Stomach (tissue), 4 donors: ENCODE results near the gene KLHDC7B.

ENCODE experiments used
- CTCF ChIP-seq, 7 experiments: fragments of 450-650 bp in 4 of 7; fragments of 200-600 bp in 3 of 7; sonication (generic) in 3 of 7; IDR thresholded peaks; one replicate each; pipeline ENCODE4 v1.5.1; 2016 to 2019; ENCODE audit warnings: antibody characterized with exemption in 7 of 7, control low read depth in 2 of 7, mild to moderate bottlenecking in 1 of 7
- POLR2A ChIP-seq, 4 donors: fragments of 450-650 bp; IDR thresholded peaks; one replicate each; pipeline ENCODE4 v1.6.1; 2016; ENCODE audit warnings: antibody characterized with exemption in 4 of 4, control low read depth in 2 of 4, mild to moderate bottlenecking in 1 of 4, moderate library complexity in 1 of 4

GRCh38 chr22:50520826-50521453 lies 24.8 kb upstream of the KLHDC7B start:
- TF ChIP-seq CTCF (IDR thresholded peaks at IDR 0.05) (no peak), POLR2A (IDR thresholded peaks at IDR 0.05) (no peak)
